Fibroblast of lung (primary cell): ENCODE results near the gene PPP4R1.

Experiments
- EZH2 ChIP-seq: IDR thresholded peaks from 2 replicates; pipeline ENCODE4 v1.5.1; 2012; ENCODE audit warnings: low read length, control low read depth, mild to moderate bottlenecking; ENCODE audit errors: missing control alignments
- TF ChIP-seq, protein P1 (sequence below), 2 donors: IDR thresholded peaks in 1 of 2; conservative IDR thresholded peaks in 1 of 2; 1 replicate in 1 of 2; 2 replicates in 1 of 2; pipeline ENCODE4 v1.5.1; 2011 to 2012; ENCODE audit warnings: low read length in 2 of 2, control low read depth in 1 of 2, inconsistent platforms in 1 of 2, low read depth in 1 of 2, mild to moderate bottlenecking in 1 of 2

DNA sequence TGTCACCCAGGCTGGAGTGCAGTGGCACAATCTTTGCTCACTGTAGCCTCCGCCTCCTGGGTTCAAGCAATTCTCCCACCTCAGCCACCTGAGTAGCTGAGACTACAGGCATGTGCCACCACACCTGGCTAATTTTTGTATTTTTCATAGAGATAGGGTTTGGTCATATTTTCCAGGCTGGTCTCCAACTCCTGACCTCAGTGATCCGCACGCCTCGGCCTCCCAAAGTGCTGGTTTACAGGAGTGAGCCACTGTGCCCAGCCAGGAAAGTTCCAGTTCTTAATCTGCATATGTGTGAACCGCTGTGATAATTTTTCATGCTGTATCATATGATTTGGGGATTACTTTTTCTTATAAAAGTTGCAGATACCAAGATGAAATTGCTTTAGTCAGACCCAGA is 14.6 kb upstream of the PPP4R1 start:
- TF ChIP-seq EZH2: no peak
- TF ChIP-seq, protein P1, sequence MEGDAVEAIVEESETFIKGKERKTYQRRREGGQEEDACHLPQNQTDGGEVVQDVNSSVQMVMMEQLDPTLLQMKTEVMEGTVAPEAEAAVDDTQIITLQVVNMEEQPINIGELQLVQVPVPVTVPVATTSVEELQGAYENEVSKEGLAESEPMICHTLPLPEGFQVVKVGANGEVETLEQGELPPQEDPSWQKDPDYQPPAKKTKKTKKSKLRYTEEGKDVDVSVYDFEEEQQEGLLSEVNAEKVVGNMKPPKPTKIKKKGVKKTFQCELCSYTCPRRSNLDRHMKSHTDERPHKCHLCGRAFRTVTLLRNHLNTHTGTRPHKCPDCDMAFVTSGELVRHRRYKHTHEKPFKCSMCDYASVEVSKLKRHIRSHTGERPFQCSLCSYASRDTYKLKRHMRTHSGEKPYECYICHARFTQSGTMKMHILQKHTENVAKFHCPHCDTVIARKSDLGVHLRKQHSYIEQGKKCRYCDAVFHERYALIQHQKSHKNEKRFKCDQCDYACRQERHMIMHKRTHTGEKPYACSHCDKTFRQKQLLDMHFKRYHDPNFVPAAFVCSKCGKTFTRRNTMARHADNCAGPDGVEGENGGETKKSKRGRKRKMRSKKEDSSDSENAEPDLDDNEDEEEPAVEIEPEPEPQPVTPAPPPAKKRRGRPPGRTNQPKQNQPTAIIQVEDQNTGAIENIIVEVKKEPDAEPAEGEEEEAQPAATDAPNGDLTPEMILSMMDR (conservative IDR thresholded peaks at IDR 0.05 in 1 of 2, IDR thresholded peaks at IDR 0.05 in 1 of 2; ENCODE audit: low read depth in 1 of 2, low read length in 2 of 2): no peak
